ENCODE measurements around the gene SMARCC1.

Gene SMARCC1

GRCh38 chr3:47681016-47681415, 100.7 kb downstream of the SMARCC1 start:
- no peak overlapping the region for H3K27ac ChIP-seq (ENCODE audit: extremely low read depth, low read depth, low read length)
- POLR2A ChIA-PET, result no interaction called here
- no peak overlapping the region for H3K4me3 ChIP-seq (ENCODE audit: low read depth, low read length)
- no peaks in the 10 kb centered on the region for H3K4me1 ChIP-seq (ENCODE audit: control insufficient read depth, insufficient read depth, low read length)
- H3K36me3 ChIP-seq (ENCODE audit: control insufficient read depth in 2 of 2, insufficient read depth in 1 of 2, low read length in 2 of 2), result peaks cover 26 to 66% of the 10 kb centered on the region in 2 experiments; a peak in 2 of 3 replicates
- TF ChIP-seq ZNF292 (tag by site-specific recombination; IDR thresholded peaks at IDR 0.05; ENCODE audit: borderline replicate concordance, low read depth) (no peak), IKZF3 (tag by site-specific recombination; IDR thresholded peaks at IDR 0.05) (no peak), ZNF600 (tag by site-specific recombination; IDR thresholded peaks at IDR 0.05) (no peak), ZNF174 (tag by site-specific recombination; IDR thresholded peaks at IDR 0.05) (no peak), SETDB1 (IDR thresholded peaks at IDR 0.05; ENCODE audit: insufficient read length, low read length) (no peak), ZBTB48 (tag by site-specific recombination; IDR thresholded peaks at IDR 0.05) (no peak), ZSCAN18 (tag by site-specific recombination; IDR thresholded peaks at IDR 0.05) (no peak), ZBTB1 (tag by site-specific recombination; IDR thresholded peaks at IDR 0.05) (no peak), ZNF223 (tag by site-specific recombination; IDR thresholded peaks at IDR 0.05) (no peak), HOXA7 (CRISPR knock-in tag; IDR thresholded peaks at IDR 0.05; ENCODE audit: borderline replicate concordance) (no peak)
- TF ChIP-seq, protein P1, sequence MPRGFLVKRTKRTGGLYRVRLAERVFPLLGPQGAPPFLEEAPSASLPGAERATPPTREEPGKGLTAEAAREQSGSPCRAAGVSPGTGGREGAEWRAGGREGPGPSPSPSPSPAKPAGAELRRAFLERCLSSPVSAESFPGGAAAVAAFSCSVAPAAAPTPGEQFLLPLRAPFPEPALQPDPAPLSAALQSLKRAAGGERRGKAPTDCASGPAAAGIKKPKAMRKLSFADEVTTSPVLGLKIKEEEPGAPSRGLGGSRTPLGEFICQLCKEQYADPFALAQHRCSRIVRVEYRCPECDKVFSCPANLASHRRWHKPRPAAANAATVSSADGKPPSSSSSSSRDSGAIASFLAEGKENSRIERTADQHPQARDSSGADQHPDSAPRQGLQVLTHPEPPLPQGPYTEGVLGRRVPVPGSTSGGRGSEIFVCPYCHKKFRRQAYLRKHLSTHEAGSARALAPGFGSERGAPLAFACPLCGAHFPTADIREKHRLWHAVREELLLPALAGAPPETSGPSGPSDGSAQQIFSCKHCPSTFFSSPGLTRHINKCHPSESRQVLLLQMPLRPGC (tag by site-specific recombination; IDR thresholded peaks at IDR 0.05), result no peak
- TF ChIP-seq, protein P2, sequence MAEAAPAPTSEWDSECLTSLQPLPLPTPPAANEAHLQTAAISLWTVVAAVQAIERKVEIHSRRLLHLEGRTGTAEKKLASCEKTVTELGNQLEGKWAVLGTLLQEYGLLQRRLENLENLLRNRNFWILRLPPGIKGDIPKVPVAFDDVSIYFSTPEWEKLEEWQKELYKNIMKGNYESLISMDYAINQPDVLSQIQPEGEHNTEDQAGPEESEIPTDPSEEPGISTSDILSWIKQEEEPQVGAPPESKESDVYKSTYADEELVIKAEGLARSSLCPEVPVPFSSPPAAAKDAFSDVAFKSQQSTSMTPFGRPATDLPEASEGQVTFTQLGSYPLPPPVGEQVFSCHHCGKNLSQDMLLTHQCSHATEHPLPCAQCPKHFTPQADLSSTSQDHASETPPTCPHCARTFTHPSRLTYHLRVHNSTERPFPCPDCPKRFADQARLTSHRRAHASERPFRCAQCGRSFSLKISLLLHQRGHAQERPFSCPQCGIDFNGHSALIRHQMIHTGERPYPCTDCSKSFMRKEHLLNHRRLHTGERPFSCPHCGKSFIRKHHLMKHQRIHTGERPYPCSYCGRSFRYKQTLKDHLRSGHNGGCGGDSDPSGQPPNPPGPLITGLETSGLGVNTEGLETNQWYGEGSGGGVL (tag by site-specific recombination; IDR thresholded peaks at IDR 0.05), result no peak
- TF ChIP-seq, protein P3, sequence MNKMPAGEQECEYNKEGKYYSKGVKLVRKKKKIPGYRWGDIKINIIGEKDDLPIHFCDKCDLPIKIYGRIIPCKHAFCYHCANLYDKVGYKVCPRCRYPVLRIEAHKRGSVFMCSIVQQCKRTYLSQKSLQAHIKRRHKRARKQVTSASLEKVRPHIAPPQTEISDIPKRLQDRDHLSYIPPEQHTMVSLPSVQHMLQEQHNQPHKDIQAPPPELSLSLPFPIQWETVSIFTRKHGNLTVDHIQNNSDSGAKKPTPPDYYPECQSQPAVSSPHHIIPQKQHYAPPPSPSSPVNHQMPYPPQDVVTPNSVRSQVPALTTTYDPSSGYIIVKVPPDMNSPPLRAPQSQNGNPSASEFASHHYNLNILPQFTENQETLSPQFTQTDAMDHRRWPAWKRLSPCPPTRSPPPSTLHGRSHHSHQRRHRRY (tag by site-specific recombination; IDR thresholded peaks at IDR 0.05), result no peak
- TF ChIP-seq, protein P4, sequence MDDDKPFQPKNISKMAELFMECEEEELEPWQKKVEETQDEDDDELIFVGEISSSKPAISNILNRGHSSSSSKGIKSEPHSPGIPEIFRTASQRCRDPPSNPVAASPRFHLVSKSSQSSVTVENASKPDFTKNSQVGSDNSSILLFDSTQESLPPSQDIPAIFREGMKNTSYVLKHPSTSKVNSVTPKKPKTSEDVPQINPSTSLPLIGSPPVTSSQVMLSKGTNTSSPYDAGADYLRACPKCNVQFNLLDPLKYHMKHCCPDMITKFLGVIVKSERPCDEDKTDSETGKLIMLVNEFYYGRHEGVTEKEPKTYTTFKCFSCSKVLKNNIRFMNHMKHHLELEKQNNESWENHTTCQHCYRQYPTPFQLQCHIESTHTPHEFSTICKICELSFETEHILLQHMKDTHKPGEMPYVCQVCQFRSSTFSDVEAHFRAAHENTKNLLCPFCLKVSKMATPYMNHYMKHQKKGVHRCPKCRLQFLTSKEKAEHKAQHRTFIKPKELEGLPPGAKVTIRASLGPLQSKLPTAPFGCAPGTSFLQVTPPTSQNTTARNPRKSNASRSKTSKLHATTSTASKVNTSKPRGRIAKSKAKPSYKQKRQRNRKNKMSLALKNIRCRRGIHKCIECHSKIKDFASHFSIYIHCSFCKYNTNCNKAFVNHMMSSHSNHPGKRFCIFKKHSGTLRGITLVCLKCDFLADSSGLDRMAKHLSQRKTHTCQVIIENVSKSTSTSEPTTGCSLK (tag by site-specific recombination; IDR thresholded peaks at IDR 0.05), result no peak
- TF ChIP-seq, protein P5, sequence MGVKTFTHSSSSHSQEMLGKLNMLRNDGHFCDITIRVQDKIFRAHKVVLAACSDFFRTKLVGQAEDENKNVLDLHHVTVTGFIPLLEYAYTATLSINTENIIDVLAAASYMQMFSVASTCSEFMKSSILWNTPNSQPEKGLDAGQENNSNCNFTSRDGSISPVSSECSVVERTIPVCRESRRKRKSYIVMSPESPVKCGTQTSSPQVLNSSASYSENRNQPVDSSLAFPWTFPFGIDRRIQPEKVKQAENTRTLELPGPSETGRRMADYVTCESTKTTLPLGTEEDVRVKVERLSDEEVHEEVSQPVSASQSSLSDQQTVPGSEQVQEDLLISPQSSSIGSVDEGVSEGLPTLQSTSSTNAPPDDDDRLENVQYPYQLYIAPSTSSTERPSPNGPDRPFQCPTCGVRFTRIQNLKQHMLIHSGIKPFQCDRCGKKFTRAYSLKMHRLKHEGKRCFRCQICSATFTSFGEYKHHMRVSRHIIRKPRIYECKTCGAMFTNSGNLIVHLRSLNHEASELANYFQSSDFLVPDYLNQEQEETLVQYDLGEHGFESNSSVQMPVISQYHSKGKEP (tag by site-specific recombination; IDR thresholded peaks at IDR 0.05), result no peak
- TF ChIP-seq, protein P6, sequence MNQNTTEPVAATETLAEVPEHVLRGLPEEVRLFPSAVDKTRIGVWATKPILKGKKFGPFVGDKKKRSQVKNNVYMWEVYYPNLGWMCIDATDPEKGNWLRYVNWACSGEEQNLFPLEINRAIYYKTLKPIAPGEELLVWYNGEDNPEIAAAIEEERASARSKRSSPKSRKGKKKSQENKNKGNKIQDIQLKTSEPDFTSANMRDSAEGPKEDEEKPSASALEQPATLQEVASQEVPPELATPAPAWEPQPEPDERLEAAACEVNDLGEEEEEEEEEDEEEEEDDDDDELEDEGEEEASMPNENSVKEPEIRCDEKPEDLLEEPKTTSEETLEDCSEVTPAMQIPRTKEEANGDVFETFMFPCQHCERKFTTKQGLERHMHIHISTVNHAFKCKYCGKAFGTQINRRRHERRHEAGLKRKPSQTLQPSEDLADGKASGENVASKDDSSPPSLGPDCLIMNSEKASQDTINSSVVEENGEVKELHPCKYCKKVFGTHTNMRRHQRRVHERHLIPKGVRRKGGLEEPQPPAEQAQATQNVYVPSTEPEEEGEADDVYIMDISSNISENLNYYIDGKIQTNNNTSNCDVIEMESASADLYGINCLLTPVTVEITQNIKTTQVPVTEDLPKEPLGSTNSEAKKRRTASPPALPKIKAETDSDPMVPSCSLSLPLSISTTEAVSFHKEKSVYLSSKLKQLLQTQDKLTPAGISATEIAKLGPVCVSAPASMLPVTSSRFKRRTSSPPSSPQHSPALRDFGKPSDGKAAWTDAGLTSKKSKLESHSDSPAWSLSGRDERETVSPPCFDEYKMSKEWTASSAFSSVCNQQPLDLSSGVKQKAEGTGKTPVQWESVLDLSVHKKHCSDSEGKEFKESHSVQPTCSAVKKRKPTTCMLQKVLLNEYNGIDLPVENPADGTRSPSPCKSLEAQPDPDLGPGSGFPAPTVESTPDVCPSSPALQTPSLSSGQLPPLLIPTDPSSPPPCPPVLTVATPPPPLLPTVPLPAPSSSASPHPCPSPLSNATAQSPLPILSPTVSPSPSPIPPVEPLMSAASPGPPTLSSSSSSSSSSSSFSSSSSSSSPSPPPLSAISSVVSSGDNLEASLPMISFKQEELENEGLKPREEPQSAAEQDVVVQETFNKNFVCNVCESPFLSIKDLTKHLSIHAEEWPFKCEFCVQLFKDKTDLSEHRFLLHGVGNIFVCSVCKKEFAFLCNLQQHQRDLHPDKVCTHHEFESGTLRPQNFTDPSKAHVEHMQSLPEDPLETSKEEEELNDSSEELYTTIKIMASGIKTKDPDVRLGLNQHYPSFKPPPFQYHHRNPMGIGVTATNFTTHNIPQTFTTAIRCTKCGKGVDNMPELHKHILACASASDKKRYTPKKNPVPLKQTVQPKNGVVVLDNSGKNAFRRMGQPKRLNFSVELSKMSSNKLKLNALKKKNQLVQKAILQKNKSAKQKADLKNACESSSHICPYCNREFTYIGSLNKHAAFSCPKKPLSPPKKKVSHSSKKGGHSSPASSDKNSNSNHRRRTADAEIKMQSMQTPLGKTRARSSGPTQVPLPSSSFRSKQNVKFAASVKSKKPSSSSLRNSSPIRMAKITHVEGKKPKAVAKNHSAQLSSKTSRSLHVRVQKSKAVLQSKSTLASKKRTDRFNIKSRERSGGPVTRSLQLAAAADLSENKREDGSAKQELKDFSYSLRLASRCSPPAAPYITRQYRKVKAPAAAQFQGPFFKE (tag by site-specific recombination; IDR thresholded peaks at IDR 0.05; ENCODE audit: borderline replicate concordance), result no peak
- CTCF ChIA-PET, result no interaction called here
- H3K9me3 ChIP-seq (ENCODE audit: control insufficient read depth, insufficient read depth, low read depth, low read length), result no peaks in the 10 kb centered on the region
